H7 (cell line): Measurements from ENCODE around the gene RACGAP1. TPM values are rescaled to one million over a fixed set of nuclear protein-coding genes. Genes with fewer than 3 reads are reported as not detected.

Experiments used
- total RNA-seq: library from RNA; depleted of rRNA; stranded (reverse); fragments of >200 nt; shearing (Covaris generic); gene quantifications from 2 replicates; pipeline ENCODE4 v1.2.3, GENCODE V29; 2014; rRNA removed

RACGAP1 gene
- total RNA-seq, 1 experiment from 2014 or later = 80.6 TPM

Other genes starting within 250 kb of the RACGAP1 start
- 20.0 and 22.3 TPM in 2 replicates for gene NCKAP5L, start 197.1 kb downstream of the RACGAP1 start, total RNA-seq
- 1.4 and 1.6 TPM in 2 replicates for gene BCDIN3D, start 182.4 kb downstream of the RACGAP1 start, total RNA-seq
- gene FAIM2, start 121.6 kb downstream of the RACGAP1 start, total RNA-seq = not detected in 2 replicates
- not detected in 2 replicates for gene AQP2, start 74.8 kb downstream of the RACGAP1 start, total RNA-seq
- 1.7 and 2.9 TPM in 2 replicates for gene AQP5, start 63.6 kb downstream of the RACGAP1 start, total RNA-seq
- not detected in 2 replicates for gene AQP6, start 52.5 kb downstream of the RACGAP1 start, total RNA-seq
- gene ASIC1, start 32.1 kb upstream of the RACGAP1 start, total RNA-seq = 0.81 and 1.2 TPM in 2 replicates
- 182 and 196 TPM in 2 replicates for gene SMARCD1, start 59.8 kb upstream of the RACGAP1 start, total RNA-seq
- 0.59 TPM in 1 of 2 replicates, not detected in the other for gene GPD1, start 78.5 kb upstream of the RACGAP1 start, total RNA-seq
- 33.4 and 38.3 TPM in 2 replicates for gene COX14, start 86.7 kb upstream of the RACGAP1 start, total RNA-seq
- 23.9 and 24.6 TPM in 2 replicates for gene CERS5, start 141.9 kb upstream of the RACGAP1 start, total RNA-seq